Mammary epithelial cell (primary cell): ENCODE results near the gene MBNL2.

Source experiments
- CTCF ChIP-seq, 2 donors: IDR thresholded peaks in 1 of 2; conservative IDR thresholded peaks in 1 of 2; 2 replicates each; pipeline ENCODE4 v1.5.1; 2011 to 2012; ENCODE audit warnings: inconsistent platforms in 2 of 2, low read length in 2 of 2, mild to moderate bottlenecking in 2 of 2, control low read depth in 1 of 2, low read depth in 1 of 2; ENCODE audit not compliant: insufficient read depth in 1 of 2; ENCODE audit errors: extremely low read depth in 1 of 2
- EZH2 ChIP-seq: IDR thresholded peaks from 2 replicates; pipeline ENCODE4 v1.6.1; 2012; ENCODE audit warnings: low read length, inconsistent platforms, borderline replicate concordance

GRCh38 chr13:97300871-97301270, 78.7 kb downstream of the MBNL2 start:
- TF ChIP-seq CTCF (conservative IDR thresholded peaks at IDR 0.05 in 1 of 2, IDR thresholded peaks at IDR 0.05 in 1 of 2; ENCODE audit: extremely low read depth in 1 of 2, insufficient read depth in 1 of 2, low read depth in 1 of 2, low read length in 2 of 2) (no peak), EZH2 (no peak)
